Measurements from ENCODE around the gene ACADM.

DNA sequence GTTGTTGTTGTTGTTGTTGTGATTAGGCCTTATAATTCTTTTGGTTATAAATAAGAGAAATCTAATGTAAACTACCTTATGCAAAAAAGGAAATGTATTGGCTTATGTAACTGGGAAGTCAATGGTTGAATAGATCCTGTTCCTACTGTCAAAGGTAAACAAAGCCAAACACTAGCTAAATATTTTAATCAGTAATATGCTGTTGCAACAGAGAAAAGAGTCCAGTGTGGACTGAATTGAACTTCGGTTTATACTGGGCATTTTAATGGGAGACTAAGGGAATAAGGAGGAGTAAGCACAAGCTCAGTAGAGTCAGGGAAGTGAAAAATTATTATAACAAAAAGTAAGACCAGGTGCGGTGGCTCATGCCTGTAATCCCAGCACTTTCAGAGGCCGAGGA lies 87.6 kb downstream of the ACADM start:
- TF ChIP-seq, protein P1, sequence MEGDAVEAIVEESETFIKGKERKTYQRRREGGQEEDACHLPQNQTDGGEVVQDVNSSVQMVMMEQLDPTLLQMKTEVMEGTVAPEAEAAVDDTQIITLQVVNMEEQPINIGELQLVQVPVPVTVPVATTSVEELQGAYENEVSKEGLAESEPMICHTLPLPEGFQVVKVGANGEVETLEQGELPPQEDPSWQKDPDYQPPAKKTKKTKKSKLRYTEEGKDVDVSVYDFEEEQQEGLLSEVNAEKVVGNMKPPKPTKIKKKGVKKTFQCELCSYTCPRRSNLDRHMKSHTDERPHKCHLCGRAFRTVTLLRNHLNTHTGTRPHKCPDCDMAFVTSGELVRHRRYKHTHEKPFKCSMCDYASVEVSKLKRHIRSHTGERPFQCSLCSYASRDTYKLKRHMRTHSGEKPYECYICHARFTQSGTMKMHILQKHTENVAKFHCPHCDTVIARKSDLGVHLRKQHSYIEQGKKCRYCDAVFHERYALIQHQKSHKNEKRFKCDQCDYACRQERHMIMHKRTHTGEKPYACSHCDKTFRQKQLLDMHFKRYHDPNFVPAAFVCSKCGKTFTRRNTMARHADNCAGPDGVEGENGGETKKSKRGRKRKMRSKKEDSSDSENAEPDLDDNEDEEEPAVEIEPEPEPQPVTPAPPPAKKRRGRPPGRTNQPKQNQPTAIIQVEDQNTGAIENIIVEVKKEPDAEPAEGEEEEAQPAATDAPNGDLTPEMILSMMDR (IDR thresholded peaks at IDR 0.05): no peak
- TF ChIP-seq POLR2AphosphoS5 (IDR thresholded peaks at IDR 0.05; ENCODE audit: low read depth, low read length): no peak
- no peak for TF ChIP-seq FOXM1 (IDR thresholded peaks at IDR 0.05; ENCODE audit: low read depth)
- TF ChIP-seq, protein P2, sequence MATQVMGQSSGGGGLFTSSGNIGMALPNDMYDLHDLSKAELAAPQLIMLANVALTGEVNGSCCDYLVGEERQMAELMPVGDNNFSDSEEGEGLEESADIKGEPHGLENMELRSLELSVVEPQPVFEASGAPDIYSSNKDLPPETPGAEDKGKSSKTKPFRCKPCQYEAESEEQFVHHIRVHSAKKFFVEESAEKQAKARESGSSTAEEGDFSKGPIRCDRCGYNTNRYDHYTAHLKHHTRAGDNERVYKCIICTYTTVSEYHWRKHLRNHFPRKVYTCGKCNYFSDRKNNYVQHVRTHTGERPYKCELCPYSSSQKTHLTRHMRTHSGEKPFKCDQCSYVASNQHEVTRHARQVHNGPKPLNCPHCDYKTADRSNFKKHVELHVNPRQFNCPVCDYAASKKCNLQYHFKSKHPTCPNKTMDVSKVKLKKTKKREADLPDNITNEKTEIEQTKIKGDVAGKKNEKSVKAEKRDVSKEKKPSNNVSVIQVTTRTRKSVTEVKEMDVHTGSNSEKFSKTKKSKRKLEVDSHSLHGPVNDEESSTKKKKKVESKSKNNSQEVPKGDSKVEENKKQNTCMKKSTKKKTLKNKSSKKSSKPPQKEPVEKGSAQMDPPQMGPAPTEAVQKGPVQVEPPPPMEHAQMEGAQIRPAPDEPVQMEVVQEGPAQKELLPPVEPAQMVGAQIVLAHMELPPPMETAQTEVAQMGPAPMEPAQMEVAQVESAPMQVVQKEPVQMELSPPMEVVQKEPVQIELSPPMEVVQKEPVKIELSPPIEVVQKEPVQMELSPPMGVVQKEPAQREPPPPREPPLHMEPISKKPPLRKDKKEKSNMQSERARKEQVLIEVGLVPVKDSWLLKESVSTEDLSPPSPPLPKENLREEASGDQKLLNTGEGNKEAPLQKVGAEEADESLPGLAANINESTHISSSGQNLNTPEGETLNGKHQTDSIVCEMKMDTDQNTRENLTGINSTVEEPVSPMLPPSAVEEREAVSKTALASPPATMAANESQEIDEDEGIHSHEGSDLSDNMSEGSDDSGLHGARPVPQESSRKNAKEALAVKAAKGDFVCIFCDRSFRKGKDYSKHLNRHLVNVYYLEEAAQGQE (IDR thresholded peaks at IDR 0.05; ENCODE audit: low read depth, low read length): no peak
- TF ChIP-seq JUND (IDR thresholded peaks at IDR 0.05): no peak
- no peak for TF ChIP-seq RAD21 (IDR thresholded peaks at IDR 0.05; ENCODE audit: low read length)
- TF ChIP-seq, protein P3, sequence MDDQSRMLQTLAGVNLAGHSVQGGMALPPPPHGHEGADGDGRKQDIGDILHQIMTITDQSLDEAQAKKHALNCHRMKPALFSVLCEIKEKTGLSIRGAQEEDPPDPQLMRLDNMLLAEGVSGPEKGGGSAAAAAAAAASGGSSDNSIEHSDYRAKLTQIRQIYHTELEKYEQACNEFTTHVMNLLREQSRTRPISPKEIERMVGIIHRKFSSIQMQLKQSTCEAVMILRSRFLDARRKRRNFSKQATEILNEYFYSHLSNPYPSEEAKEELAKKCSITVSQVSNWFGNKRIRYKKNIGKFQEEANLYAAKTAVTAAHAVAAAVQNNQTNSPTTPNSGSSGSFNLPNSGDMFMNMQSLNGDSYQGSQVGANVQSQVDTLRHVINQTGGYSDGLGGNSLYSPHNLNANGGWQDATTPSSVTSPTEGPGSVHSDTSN (IDR thresholded peaks at IDR 0.05): no peak
